HepG2 (cell line): Measurements from ENCODE around the gene SH3YL1. TPM values are rescaled to one million over a fixed set of nuclear protein-coding genes. Genes with fewer than 3 reads are reported as not detected.

Experiments
- DPF2 ChIP-seq: sonication (generic); formaldehyde crosslinking; IDR thresholded peaks from 2 replicates; pipeline ENCODE4 v1.4.0; 2020; ENCODE audit warnings: mild to moderate bottlenecking, low read depth, missing genetic modification reagents, borderline replicate concordance
- DR1 ChIP-seq: sonication (generic); formaldehyde crosslinking; IDR thresholded peaks from 2 replicates; pipeline ENCODE4 v1.8.0; 2021; ENCODE audit warnings: mild to moderate bottlenecking, missing genetic modification reagents, inconsistent platforms
- HDAC2 ChIP-seq: sonication (generic); formaldehyde crosslinking; IDR thresholded peaks from 2 replicates; pipeline ENCODE4 v1.4.0; 2020; ENCODE audit warnings: missing genetic modification reagents
- HMG20B ChIP-seq: conservative IDR thresholded peaks from 2 replicates; pipeline ENCODE4 v1.6.1; 2016; ENCODE audit warnings: missing genetic modification reagents, missing compliant biosample characterization
- HNRNPL ChIP-seq: fragments of 200-400 bp; formaldehyde crosslinking; IDR thresholded peaks from 2 replicates; pipeline ENCODE4 v1.6.1; 2017; ENCODE audit warnings: mild to moderate bottlenecking, low read depth, low read length
- MAFK ChIP-seq, 2 experiments: IDR thresholded peaks in 1 of 2; conservative IDR thresholded peaks in 1 of 2; 2 replicates each; pipeline ENCODE4 v1.6.1; 2011; ENCODE audit warnings: improper control_type of control experiment in 2 of 2, low read length in 2 of 2
- NFYB ChIP-seq: sonication (generic); formaldehyde crosslinking; IDR thresholded peaks from 2 replicates; pipeline ENCODE4 v1.4.0; 2020; ENCODE audit warnings: missing genetic modification reagents
- POGK ChIP-seq: sonication (generic); formaldehyde crosslinking; conservative IDR thresholded peaks from 2 replicates; pipeline ENCODE4 v1.8.0; 2022; ENCODE audit warnings: mild to moderate bottlenecking, moderate library complexity, missing genetic modification reagents
- THYN1 ChIP-seq: sonication (generic); formaldehyde crosslinking; IDR thresholded peaks from 2 replicates; pipeline ENCODE4 v1.8.1; 2023; ENCODE audit warnings: low read depth, mild to moderate bottlenecking, moderate library complexity, missing genetic modification reagents, borderline replicate concordance
- ZBTB1 ChIP-seq: sonication (generic); formaldehyde crosslinking; IDR thresholded peaks from 2 replicates; pipeline ENCODE4 v1.4.0; 2020; ENCODE audit warnings: missing genetic modification reagents, borderline replicate concordance
- ZNF569 ChIP-seq: sonication (generic); formaldehyde crosslinking; IDR thresholded peaks from 2 replicates; pipeline ENCODE4 v1.5.0; 2020; ENCODE audit warnings: mild to moderate bottlenecking, missing genetic modification reagents, moderate library complexity, borderline replicate concordance
- ZNF749 ChIP-seq: sonication (generic); formaldehyde crosslinking; IDR thresholded peaks from 2 replicates; pipeline ENCODE4 v1.8.0; 2022; ENCODE audit warnings: mild to moderate bottlenecking, missing genetic modification reagents, moderate library complexity, borderline replicate concordance
- polyA plus RNA-seq, 8 experiments: library from polyadenylated mRNA; depleted of rRNA in 3 of 8; stranded (reverse) in 7 of 8; unstranded in 1 of 8; fragments of >200 nt; fragmentation: Illumina TruSeq in 4 of 8; extraction: Trizol in 4 of 8; gene quantifications; 2 replicates each; pipeline versions ENCODE4 v1.2.1 to v1.2.3, GENCODE V29; 2011 to 2016; ENCODE audit warnings: low read depth in 4 of 8, missing spikeins in 1 of 8, mixed read lengths in 1 of 8; ENCODE audit not compliant: insufficient read depth in 1 of 8
- total RNA-seq, 5 experiments: library from RNA; depleted of rRNA; stranded (reverse); fragments of >200 nt; fragmentation: Illumina TruSeq; extraction: Trizol; gene quantifications; 2 replicates each; pipeline ENCODE4 v1.2.3, GENCODE V29; 2016; ENCODE audit warnings: low read depth in 1 of 5
- TF ChIP-seq, protein P1 (sequence below): sonication (generic); formaldehyde crosslinking; IDR thresholded peaks from 2 replicates; pipeline ENCODE4 v1.8.1; 2023; ENCODE audit warnings: mild to moderate bottlenecking, missing genetic modification reagents, borderline replicate concordance
- TF ChIP-seq, protein P2 (sequence below): sonication (generic); formaldehyde crosslinking; IDR thresholded peaks from 2 replicates; pipeline ENCODE4 v1.4.0; 2020; ENCODE audit warnings: missing genetic modification reagents
- TF ChIP-seq, protein P3 (sequence below): sonication (generic); formaldehyde crosslinking; conservative IDR thresholded peaks from 2 replicates; pipeline ENCODE4 v1.4.0; 2020; ENCODE audit warnings: mild to moderate bottlenecking, missing genetic modification reagents, moderate library complexity
- TF ChIP-seq, protein P4 (sequence below): fragments of 450-650 bp; IDR thresholded peaks from 2 replicates; pipeline ENCODE4 v1.6.1; 2017

The SH3YL1 gene
- total and polyA plus RNA-seq, 2 of the 13 experiments (the other 11 are each of a cell fraction or from before 2014, with no cell fraction given): 13.0 to 48.2 TPM

GRCh38 chr2:289362-290089 is 25.7 kb upstream of the SH3YL1 start (continued):
- TF ChIP-seq NFYB (CRISPR knock-in tag): no peak
- no peak; the same call in 1 of the 2 replicates for TF ChIP-seq THYN1 (CRISPR knock-in tag)
- TF ChIP-seq, protein P1, sequence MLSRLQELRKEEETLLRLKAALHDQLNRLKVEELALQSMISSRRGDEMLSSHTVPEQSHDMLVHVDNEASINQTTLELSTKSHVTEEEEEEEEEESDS: no peak
- no peak; the same call in 1 of the 2 replicates for TF ChIP-seq ZNF749 (CRISPR knock-in tag)
- no peak for TF ChIP-seq HNRNPL
- no peak for TF ChIP-seq MAFK (conservative IDR thresholded peaks at IDR 0.05 in 1 of 2, IDR thresholded peaks at IDR 0.05 in 1 of 2; ENCODE audit: low read length in 2 of 2)
- no peak for TF ChIP-seq POGK (CRISPR knock-in tag)
- TF ChIP-seq ZBTB1 (CRISPR knock-in tag): no peak
- TF ChIP-seq HMG20B (CRISPR knock-in tag): no peak
- TF ChIP-seq, protein P2, sequence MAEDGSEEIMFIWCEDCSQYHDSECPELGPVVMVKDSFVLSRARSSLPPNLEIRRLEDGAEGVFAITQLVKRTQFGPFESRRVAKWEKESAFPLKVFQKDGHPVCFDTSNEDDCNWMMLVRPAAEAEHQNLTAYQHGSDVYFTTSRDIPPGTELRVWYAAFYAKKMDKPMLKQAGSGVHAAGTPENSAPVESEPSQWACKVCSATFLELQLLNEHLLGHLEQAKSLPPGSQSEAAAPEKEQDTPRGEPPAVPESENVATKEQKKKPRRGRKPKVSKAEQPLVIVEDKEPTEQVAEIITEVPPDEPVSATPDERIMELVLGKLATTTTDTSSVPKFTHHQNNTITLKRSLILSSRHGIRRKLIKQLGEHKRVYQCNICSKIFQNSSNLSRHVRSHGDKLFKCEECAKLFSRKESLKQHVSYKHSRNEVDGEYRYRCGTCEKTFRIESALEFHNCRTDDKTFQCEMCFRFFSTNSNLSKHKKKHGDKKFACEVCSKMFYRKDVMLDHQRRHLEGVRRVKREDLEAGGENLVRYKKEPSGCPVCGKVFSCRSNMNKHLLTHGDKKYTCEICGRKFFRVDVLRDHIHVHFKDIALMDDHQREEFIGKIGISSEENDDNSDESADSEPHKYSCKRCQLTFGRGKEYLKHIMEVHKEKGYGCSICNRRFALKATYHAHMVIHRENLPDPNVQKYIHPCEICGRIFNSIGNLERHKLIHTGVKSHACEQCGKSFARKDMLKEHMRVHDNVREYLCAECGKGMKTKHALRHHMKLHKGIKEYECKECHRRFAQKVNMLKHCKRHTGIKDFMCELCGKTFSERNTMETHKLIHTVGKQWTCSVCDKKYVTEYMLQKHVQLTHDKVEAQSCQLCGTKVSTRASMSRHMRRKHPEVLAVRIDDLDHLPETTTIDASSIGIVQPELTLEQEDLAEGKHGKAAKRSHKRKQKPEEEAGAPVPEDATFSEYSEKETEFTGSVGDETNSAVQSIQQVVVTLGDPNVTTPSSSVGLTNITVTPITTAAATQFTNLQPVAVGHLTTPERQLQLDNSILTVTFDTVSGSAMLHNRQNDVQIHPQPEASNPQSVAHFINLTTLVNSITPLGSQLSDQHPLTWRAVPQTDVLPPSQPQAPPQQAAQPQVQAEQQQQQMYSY (CRISPR knock-in tag): no peak
- TF ChIP-seq ZNF569 (CRISPR knock-in tag): no peak
- TF ChIP-seq HDAC2 (CRISPR knock-in tag): no peak
- TF ChIP-seq DPF2 (CRISPR knock-in tag): no peak
- TF ChIP-seq, protein P3, sequence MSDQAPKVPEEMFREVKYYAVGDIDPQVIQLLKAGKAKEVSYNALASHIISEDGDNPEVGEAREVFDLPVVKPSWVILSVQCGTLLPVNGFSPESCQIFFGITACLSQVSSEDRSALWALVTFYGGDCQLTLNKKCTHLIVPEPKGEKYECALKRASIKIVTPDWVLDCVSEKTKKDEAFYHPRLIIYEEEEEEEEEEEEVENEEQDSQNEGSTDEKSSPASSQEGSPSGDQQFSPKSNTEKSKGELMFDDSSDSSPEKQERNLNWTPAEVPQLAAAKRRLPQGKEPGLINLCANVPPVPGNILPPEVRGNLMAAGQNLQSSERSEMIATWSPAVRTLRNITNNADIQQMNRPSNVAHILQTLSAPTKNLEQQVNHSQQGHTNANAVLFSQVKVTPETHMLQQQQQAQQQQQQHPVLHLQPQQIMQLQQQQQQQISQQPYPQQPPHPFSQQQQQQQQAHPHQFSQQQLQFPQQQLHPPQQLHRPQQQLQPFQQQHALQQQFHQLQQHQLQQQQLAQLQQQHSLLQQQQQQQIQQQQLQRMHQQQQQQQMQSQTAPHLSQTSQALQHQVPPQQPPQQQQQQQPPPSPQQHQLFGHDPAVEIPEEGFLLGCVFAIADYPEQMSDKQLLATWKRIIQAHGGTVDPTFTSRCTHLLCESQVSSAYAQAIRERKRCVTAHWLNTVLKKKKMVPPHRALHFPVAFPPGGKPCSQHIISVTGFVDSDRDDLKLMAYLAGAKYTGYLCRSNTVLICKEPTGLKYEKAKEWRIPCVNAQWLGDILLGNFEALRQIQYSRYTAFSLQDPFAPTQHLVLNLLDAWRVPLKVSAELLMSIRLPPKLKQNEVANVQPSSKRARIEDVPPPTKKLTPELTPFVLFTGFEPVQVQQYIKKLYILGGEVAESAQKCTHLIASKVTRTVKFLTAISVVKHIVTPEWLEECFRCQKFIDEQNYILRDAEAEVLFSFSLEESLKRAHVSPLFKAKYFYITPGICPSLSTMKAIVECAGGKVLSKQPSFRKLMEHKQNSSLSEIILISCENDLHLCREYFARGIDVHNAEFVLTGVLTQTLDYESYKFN (CRISPR knock-in tag): no peak
- no peak for TF ChIP-seq DR1 (CRISPR knock-in tag)
- TF ChIP-seq, protein P4, sequence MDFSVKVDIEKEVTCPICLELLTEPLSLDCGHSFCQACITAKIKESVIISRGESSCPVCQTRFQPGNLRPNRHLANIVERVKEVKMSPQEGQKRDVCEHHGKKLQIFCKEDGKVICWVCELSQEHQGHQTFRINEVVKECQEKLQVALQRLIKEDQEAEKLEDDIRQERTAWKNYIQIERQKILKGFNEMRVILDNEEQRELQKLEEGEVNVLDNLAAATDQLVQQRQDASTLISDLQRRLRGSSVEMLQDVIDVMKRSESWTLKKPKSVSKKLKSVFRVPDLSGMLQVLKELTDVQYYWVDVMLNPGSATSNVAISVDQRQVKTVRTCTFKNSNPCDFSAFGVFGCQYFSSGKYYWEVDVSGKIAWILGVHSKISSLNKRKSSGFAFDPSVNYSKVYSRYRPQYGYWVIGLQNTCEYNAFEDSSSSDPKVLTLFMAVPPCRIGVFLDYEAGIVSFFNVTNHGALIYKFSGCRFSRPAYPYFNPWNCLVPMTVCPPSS: no peak
